Keratinocyte (primary cell): Measurements from ENCODE around the gene CFH. TPM values are rescaled to one million over a fixed set of nuclear protein-coding genes. Genes with fewer than 3 reads are reported as not detected.

Experiments
- DNase-seq: peaks from one replicate; pipeline ENCODE4 v3.0.0-alpha.2; 2011; ENCODE audit warnings: low read depth, missing footprints, low spot score
- FAIRE-seq: peaks from 2 replicates; lab custom pipeline; 2011; peaks lifted over from hg19 to GRCh38; lab: Jason Lieb, UNC
- H2AFZ ChIP-seq: 2 replicates; pipeline ENCODE4 v1.6.0; 2012; ENCODE audit warnings: low read length, control low read depth, inconsistent platforms; ENCODE audit not compliant: control insufficient read depth
- H3K27ac ChIP-seq: 2 replicates; pipeline ENCODE4 v1.5.1; 2011; ENCODE audit warnings: low read length; ENCODE audit not compliant: control insufficient read depth, insufficient read depth
- H3K27me3 ChIP-seq: 3 replicates; pipeline ENCODE4 v1.6.0; 2011; ENCODE audit warnings: low read length; ENCODE audit not compliant: control insufficient read depth, insufficient read depth; ENCODE audit errors: extremely low read depth
- H3K36me3 ChIP-seq, 2 experiments: 2 replicates in 1 of 2; 3 replicates in 1 of 2; pipeline ENCODE4 v1.5.1; 2011; ENCODE audit warnings: low read length in 2 of 2, mild to moderate bottlenecking in 1 of 2; ENCODE audit not compliant: control insufficient read depth in 2 of 2, insufficient read depth in 2 of 2; ENCODE audit errors: extremely low read depth in 1 of 2
- H3K4me1 ChIP-seq: 3 replicates; pipeline ENCODE4 v1.5.1; 2011; ENCODE audit warnings: low read length; ENCODE audit not compliant: control insufficient read depth, insufficient read depth; ENCODE audit errors: extremely low read depth
- H3K4me2 ChIP-seq: 3 replicates; pipeline ENCODE4 v1.6.0; 2011; ENCODE audit warnings: low read depth, low read length; ENCODE audit not compliant: control insufficient read depth, insufficient read depth; ENCODE audit errors: extremely low read depth
- H3K4me3 ChIP-seq, 3 experiments: fragments of 200-600 bp in 1 of 3; sonication (generic) in 1 of 3; 2 replicates in 2 of 3; 3 replicates in 1 of 3; pipeline ENCODE4 v1.5.1; 2011 to 2016; ENCODE audit warnings: low read length in 3 of 3, mild to moderate bottlenecking in 3 of 3, control low read depth in 2 of 3, inconsistent platforms in 1 of 3, low read depth in 1 of 3, mixed read lengths in 1 of 3, mixed run types in 1 of 3, moderate library complexity in 1 of 3; ENCODE audit not compliant: control insufficient read depth in 2 of 3, insufficient read depth in 2 of 3; ENCODE audit errors: extremely low read depth in 1 of 3
- H3K79me2 ChIP-seq: 2 replicates; pipeline ENCODE4 v1.6.0; 2012; ENCODE audit warnings: low read length; ENCODE audit not compliant: control insufficient read depth, insufficient read depth
- H3K9ac ChIP-seq: 3 replicates; pipeline ENCODE4 v1.6.0; 2011; ENCODE audit warnings: low read length; ENCODE audit not compliant: control insufficient read depth, insufficient read depth; ENCODE audit errors: extremely low read depth
- H3K9me1 ChIP-seq: 3 replicates; pipeline ENCODE4 v1.6.0; 2011; ENCODE audit warnings: low read length; ENCODE audit not compliant: control insufficient read depth, insufficient read depth; ENCODE audit errors: extremely low read depth
- H3K9me3 ChIP-seq: 2 replicates; pipeline ENCODE4 v1.5.1; 2012; ENCODE audit warnings: low read depth, low read length; ENCODE audit not compliant: control insufficient read depth
- H4K20me1 ChIP-seq: 3 replicates; pipeline ENCODE4 v1.6.0; 2011; ENCODE audit warnings: low read length; ENCODE audit not compliant: control insufficient read depth, insufficient read depth; ENCODE audit errors: extremely low read depth
- CTCF ChIP-seq, 3 experiments: IDR thresholded peaks in 1 of 3; conservative IDR thresholded peaks in 1 of 3; optimal IDR thresholded peaks in 1 of 3; 2 replicates in 2 of 3; 3 replicates in 1 of 3; pipeline versions ENCODE3 to v1.5.1; 2011; ENCODE audit warnings: low read length in 3 of 3, mild to moderate bottlenecking in 3 of 3, moderate library complexity in 2 of 3, control low read depth in 1 of 3, inconsistent platforms in 1 of 3; ENCODE audit not compliant: insufficient read depth in 2 of 3; ENCODE audit errors: extremely low read depth in 1 of 3
- EZH2 ChIP-seq: IDR thresholded peaks from one replicate; pipeline ENCODE4 v1.6.1; 2012; ENCODE audit warnings: inconsistent platforms, mild to moderate bottlenecking, low read length, moderate library complexity
- dilution Hi-C: fragments of 300-500 bp; cut with MboI; formaldehyde crosslinking; loops from one replicate; pipeline ENCODE4 v1.7.0; 2020; ENCODE audit warnings: low sequenced_read_pairs; ENCODE audit not compliant: extremely low pct_ligation_motif_present
- polyA minus RNA-seq, 3 experiments: library from RNA; depleted of rRNA, polyadenylated mRNA; stranded (reverse); fragments of >200 nt; gene quantifications; 1 replicate in 1 of 3; 2 replicates in 1 of 3; 3 replicates in 1 of 3; pipeline ENCODE4 v1.2.3, GENCODE V29; 2011
- polyA plus RNA-seq, 5 experiments: library from polyadenylated mRNA; depleted of rRNA in 3 of 5; stranded (reverse) in 3 of 5; stranded (forward) in 1 of 5; unstranded in 1 of 5; fragments of >200 nt; gene quantifications; 1 replicate in 1 of 5; 2 replicates in 3 of 5; 3 replicates in 1 of 5; pipeline versions ENCODE4 v1.2.1 to v1.2.3, GENCODE V29; 2011 to 2012; ENCODE audit warnings: missing spikeins in 2 of 5, low read depth in 1 of 5, low replicate concordance in 1 of 5

CFH gene
- polyA plus RNA-seq (1.7 to 7.4 TPM (median 3.7 TPM) in 3 replicates), polyA minus RNA-seq (3.3 to 3.7 TPM in 2 of 3 replicates, not detected in the other)
- 0.16 TPM for polyA plus RNA-seq (2011; ENCODE audit: low read depth)
- polyA plus RNA-seq (2011; cell fraction: cytosol; rRNA removed): 0.79 and 1.2 TPM in 2 replicates
- 5.7 and 5.8 TPM in 2 replicates for polyA plus RNA-seq (2011; cell fraction: nucleus; rRNA removed)
- polyA plus RNA-seq (2012; ENCODE audit: low replicate concordance): 1.2 TPM in 1 of 2 replicates, not detected in the other
- polyA minus RNA-seq (2011; cell fraction: cytosol; rRNA and poly(A)+ RNA removed): 2.3 TPM
- 2.7 and 7.9 TPM in 2 replicates for polyA minus RNA-seq (2011; cell fraction: nucleus; rRNA and poly(A)+ RNA removed)

- H3K27ac ChIP-seq: no peak within 1 kb of the TSS
- H3K4me1 ChIP-seq: peaks cover 2% of the 10 kb centered on the region
- peak within 1 kb of the TSS in 1 of 3 experiments; percentile 13 for H3K4me3 ChIP-seq
- H3K27me3 ChIP-seq: no peaks in the 10 kb centered on the region
- peak; percentile 43 for FAIRE-seq
- no peaks in the 10 kb centered on the region for H4K20me1 ChIP-seq
- H3K36me3 ChIP-seq: no peaks in the 10 kb centered on the region
- no peak within 1 kb of the TSS for H3K9ac ChIP-seq
- no peaks in the 10 kb centered on the region for H3K9me1 ChIP-seq
- dilution Hi-C loops: loop anchor here (25.0 kb wide), 1 partner anchor 314 kb away; no protein-coding TSS in a partner anchor
- H3K4me2 ChIP-seq: peak within 1 kb of the TSS; percentile 20
- no peaks in the 10 kb centered on the region for H3K9me3 ChIP-seq
- no peaks in the 10 kb centered on the region for H3K79me2 ChIP-seq
- TF ChIP-seq CTCF (optimal IDR thresholded peaks at IDR 0.05 in 1 of 3, IDR thresholded peaks at IDR 0.05 in 1 of 3, conservative IDR thresholded peaks at IDR 0.05 in 1 of 3; ENCODE audit: extremely low read depth in 1 of 3, insufficient read depth in 2 of 3, low read length in 3 of 3) (no peak), EZH2 (no peak)
- peak within 1 kb of the TSS; percentile 27 for H2AFZ ChIP-seq
- DNase-seq: no peak
Measured at GRCh38 chr1:196651637-196652215, at the start of gene CFH. TSS of gene CFH (plus strand) at chr1:196652043. CDS start at chr1:196652118, 75 bp downstream.

- TF ChIP-seq CTCF (optimal IDR thresholded peaks at IDR 0.05 in 1 of 3, IDR thresholded peaks at IDR 0.05 in 1 of 3, conservative IDR thresholded peaks at IDR 0.05 in 1 of 3; ENCODE audit: extremely low read depth in 1 of 3, insufficient read depth in 2 of 3, low read length in 3 of 3): no peak
- TF ChIP-seq EZH2: no peak
- dilution Hi-C loops: no loop called here
- no peaks in the 10 kb centered on the region for H4K20me1 ChIP-seq
Measured at GRCh38 chr1:196603651-196604050, 48.2 kb upstream of the CFH start.

More at GRCh38 chr1:196603651-196604050, 48.2 kb upstream of the CFH start:
- H3K4me1 ChIP-seq: no peaks in the 10 kb centered on the region
- DNase-seq (no peak), FAIRE-seq (no peak)
- no peak overlapping the region for H2AFZ ChIP-seq
- H3K36me3 ChIP-seq: no peaks in the 10 kb centered on the region
- H3K4me2 ChIP-seq: no peak overlapping the region
- H3K79me2 ChIP-seq: no peaks in the 10 kb centered on the region
- H3K4me3 ChIP-seq: no peak overlapping the region
- H3K27ac ChIP-seq: no peak overlapping the region
- no peaks in the 10 kb centered on the region for H3K9me1 ChIP-seq
- H3K9ac ChIP-seq: no peak overlapping the region
- peaks cover 11% of the 10 kb centered on the region for H3K27me3 ChIP-seq
- no peaks in the 10 kb centered on the region for H3K9me3 ChIP-seq
